ENCODE results near the gene TGM1.

DNA sequence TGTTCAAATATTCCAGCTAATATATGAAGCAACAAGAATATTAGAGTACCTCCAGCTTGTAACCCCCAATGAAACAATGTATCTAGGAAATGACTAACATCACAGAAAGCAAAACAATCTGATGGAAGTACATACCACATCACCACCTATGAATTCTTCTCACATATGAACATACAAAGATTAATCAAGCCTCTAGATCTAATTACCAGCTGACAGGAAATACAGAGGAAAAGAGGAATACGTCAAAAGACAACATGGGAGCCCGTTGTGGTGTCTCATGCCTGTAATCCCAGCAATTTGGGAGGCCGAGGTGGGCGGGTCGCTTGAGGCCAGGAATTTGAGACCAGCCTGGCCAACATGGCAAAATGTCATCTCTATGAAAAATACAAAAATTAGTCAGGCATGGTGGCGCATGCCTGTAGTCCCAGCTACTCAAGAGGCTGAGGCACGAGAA is 38.3 kb downstream of the TGM1 start:
- TF ChIP-seq SP1 (IDR thresholded peaks at IDR 0.05) (no peak), BHLHE40 (IDR thresholded peaks at IDR 0.05; ENCODE audit: borderline replicate concordance) (no peak), SUZ12 (IDR thresholded peaks at IDR 0.05) (no peak), TARDBP (IDR thresholded peaks at IDR 0.05) (no peak)

Data from HEK293T (cell line).